ENCODE measurements around the gene CACNA1B.

DNA sequence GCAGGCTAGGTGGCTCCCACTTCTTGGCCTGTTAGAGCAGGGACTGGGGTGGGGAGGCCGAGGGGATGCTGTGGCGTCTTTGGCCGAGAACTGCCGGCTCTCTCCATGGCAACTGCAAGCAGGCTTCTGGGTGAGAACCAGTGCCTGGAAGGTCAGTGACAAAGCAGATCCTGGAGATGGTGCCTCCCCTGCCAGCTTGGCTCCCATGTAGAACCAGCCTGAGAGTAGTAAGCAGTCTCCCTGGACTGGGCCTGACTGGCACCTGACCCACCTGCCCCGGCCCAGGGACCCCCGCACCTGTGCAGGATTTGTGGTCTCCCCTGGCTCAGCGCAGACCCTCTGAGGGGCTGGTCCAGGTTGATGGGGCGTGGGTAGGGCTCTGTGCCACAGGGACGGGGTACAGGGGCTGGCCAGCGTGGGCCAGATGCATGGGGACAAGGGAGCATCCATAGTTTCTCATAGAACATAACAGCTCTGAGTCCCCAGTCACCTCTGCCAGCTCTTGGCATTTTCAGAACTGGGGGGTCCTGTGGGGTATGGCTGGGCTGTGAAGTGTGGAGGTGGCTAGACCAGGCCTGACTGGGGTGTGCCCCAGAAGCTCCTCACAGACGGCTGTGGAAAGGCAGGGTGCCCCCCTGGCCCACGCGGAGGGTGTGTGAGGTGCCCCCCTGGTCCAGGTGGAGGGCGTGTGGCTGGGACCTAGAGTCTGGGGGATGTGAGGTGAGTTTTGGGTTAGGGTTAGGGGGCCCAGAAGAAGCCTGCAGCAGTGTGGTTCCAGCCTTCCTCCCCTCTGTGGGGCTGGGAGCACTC lies 22.2 kb downstream of the CACNA1B start:
- TF ChIP-seq EZH2 (IDR thresholded peaks at IDR 0.05) (no peak), SIN3A (IDR thresholded peaks at IDR 0.05; ENCODE audit: low read depth) (no peak), ZFX (IDR thresholded peaks at IDR 0.05) (no peak), POLR2A (IDR thresholded peaks at IDR 0.05; ENCODE audit: borderline replicate concordance, extremely low read depth, insufficient read depth, insufficient read length) (no peak), TCF7L2 (IDR thresholded peaks at IDR 0.05; ENCODE audit: borderline replicate concordance, extremely low read depth, insufficient read depth, insufficient read length) (no peak)
- TF ChIP-seq, protein P1, sequence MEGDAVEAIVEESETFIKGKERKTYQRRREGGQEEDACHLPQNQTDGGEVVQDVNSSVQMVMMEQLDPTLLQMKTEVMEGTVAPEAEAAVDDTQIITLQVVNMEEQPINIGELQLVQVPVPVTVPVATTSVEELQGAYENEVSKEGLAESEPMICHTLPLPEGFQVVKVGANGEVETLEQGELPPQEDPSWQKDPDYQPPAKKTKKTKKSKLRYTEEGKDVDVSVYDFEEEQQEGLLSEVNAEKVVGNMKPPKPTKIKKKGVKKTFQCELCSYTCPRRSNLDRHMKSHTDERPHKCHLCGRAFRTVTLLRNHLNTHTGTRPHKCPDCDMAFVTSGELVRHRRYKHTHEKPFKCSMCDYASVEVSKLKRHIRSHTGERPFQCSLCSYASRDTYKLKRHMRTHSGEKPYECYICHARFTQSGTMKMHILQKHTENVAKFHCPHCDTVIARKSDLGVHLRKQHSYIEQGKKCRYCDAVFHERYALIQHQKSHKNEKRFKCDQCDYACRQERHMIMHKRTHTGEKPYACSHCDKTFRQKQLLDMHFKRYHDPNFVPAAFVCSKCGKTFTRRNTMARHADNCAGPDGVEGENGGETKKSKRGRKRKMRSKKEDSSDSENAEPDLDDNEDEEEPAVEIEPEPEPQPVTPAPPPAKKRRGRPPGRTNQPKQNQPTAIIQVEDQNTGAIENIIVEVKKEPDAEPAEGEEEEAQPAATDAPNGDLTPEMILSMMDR (IDR thresholded peaks at IDR 0.05 in 2 of 3, conservative IDR thresholded peaks at IDR 0.05 in 1 of 3; ENCODE audit: borderline replicate concordance in 1 of 3, insufficient read depth in 1 of 3, low read depth in 2 of 3, low read length in 2 of 3) = no peak
